ENCODE data around the gene MYOCOS. TPM values are rescaled to one million over a fixed set of nuclear protein-coding genes. Genes with fewer than 3 reads are reported as not detected.
"Not testable (repeated sequence)": the region's sequence is repeated elsewhere in the genome, so short reads cannot be mapped to it uniquely, and the experiment has no call there.

MYOCOS gene
- total RNA-seq, 1 donor from 2014 or later, result not detected

- DNase-seq, result no peak
Measured at GRCh38 chr1:171627020-171627419, 5.0 kb downstream of the MYOCOS start.

DNA sequence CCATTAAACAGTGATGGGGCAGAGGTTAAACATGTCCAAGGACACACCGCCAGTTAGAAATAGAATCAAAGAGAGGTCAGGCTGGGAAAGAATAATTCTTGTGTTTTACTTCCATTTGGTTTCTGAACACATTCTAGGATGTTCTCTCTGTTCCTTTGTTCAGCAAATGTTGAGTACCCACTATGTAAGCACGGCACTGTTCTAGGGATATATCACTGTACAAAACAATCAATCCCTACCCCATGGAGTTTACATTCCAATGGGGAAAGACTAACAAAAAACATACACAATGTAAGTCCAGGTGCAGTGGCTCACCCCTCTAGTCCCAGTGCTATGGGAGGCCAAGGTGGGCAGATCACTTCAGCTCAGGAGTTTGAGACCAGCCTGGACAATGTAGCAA is 6.2 kb downstream of the MYOCOS start:
- DNase-seq, result no peak

DNA sequence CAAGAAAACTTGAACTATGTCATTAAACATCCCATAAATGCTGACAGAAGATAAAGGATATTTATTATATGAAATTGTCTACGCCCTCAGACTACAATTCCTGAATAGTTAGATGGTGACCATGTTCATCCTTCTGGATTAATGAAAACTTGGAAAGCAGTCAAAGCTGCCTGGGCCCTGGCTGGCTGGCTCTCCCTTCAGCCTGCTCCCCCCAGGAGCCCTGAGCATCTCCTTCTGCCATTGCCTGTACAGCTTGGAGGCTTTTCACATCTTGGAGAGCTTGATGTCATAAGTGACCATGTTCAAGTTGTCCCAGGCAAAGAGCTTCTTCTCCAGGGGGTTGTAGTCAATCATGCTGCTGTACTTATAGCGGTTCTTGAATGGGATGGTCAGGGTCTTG is 13.6 kb downstream of the MYOCOS start:
- DNase-seq, result no peak

DNA sequence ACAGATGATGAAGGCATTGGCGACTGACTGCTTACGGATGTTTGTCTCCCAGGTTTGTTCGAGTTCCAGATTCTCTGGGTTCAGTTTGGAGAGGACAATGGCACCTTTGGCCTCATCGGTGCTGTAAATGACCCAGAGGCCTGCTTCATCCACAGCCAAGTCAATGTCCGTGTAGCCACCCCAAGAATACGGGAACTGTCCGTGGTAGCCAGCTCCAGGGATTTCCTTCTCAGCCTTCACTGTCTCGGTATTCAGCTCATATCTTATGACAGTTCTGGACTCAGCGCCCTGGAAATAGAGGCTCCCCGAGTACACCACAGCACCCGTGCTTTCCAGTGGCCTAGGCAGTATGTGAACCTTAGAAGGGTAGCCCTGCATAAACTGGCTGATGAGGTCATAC is 14.1 kb downstream of the MYOCOS start:
- no peak for DNase-seq

GRCh38 chr1:171637928-171638576 is 16.0 kb downstream of the MYOCOS start:
- DNase-seq, result no peak

- no peak for DNase-seq
Measured at GRCh38 chr1:171640225-171640624, 18.2 kb downstream of the MYOCOS start.

DNA sequence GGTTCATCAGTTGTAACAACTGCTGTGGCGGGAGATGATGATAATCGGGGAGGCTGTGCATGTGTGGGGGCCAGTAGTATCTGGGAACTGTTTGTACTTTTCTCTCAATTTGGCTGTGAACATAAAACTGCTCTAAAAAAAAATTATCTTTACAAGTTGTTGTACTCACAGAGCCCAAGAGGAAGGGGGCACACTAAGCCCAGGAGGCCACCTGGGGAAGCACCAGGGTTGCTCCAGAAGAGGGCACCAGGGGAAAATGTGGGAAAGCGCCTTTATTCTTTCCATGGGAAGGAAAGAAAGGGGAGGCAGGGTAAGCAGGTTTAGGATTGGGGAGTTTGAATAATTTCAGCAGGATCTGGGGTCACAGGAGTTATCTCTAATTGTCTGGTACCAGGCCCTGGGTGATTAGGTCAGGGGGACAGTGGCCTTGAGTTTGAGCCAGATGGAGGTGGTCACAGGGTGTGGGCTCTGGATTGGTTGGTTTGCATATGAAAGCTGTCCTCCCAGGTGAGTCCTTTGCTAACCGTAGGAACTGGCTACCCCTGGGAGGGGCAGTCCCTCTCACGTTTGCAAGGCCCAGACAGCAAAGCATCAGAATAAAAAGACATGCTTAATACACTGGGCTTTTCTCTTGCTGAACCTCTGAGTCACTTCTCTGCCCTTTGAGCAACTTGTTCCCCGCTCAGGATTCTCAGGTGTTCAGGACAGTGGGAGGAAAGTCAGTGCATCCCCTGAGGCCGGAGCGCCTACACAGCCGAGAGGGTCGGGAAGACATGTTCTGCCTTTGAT is 19.2 kb downstream of the MYOCOS start:
- DNase-seq, result no peak

DNA sequence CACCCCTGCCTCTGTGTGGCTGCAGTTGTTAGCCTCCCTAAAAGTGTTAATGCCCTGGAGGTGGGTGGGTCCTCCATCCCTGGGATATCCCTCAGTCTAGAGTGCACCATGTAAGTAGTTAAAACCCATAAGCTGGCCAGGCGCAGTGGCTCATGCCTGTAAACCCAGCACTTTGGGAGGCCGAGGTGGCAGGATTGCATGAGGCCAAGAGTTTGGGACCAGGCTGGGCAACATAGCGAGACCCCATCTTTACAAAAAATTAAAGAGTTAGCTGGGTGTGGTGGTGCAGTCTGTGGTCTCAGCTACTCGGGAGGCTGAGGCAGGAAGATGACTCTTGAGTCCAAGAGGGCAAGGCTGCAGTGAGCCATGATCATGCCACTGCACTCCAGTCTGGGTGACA is 20.2 kb downstream of the MYOCOS start:
- DNase-seq, result no peak

DNA sequence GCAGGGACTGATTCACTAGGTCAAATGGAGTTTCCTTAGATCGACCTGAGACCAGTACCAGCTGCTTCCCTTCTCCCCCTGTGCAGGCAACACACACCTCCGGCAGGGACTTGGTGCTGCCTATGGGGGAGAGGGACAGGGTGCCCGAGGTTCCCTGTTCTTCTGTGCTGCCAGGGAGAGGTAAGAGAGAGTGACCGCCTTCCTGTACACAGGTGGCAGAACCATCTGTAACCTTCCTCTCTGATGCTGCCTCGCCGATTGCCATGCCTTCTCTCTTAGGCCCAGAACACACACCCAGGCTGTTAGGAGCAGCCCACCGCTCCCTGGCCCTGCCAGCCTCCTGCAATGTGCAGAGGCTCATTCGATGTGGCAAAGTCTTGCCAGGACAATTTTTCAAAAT is 21.1 kb downstream of the MYOCOS start:
- DNase-seq, result no peak

DNA sequence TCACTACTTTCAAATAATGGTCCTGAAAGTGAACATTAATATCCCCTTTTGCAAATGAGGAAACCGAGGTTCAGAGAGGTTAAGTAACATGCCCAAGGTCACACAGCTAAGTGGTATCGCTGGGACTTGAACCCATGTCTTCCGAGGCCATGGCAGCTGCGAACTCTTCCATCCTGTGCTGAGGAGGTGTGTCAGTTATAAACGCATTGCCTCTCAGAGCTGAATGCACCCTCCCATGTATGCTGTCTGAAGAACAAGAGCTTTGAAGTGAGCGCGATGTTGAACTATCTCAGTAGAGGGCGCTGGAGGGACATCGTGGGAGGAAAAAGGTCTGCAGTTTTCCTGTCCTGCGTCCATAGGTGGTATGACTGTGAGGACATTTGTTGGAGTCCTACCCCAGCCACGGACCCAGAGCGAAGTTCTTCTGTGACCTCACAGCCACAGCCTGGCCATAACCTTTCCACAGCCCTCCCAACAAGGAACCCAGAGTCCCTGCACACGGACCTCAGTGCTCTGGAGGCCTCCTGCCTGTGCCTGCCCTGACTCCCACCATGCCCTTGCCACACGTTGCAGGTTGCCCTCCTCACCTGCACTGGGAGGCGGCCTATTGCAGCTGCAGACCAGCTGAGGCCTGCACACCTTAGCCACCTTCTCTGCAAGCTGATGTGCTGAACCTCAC is 22.9 kb downstream of the MYOCOS start:
- peak; percentile 93 for DNase-seq

GRCh38 chr1:171645553-171646248 is 23.7 kb downstream of the MYOCOS start:
- no peak for DNase-seq

DNA sequence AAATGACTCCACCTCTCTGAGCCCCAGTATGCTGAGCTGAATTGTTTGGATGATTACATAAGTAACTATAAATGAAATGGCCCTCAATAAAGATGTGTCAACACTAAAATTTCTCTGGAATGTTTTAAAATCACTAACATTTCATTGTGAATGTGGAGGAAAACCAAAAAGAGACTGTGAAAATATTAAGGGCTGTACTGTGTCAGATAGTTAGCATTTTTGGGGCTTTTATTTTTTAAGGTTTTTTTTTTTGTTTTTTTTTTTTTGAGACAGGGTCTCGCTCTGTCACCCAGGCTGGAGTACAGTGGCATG is 24.2 kb downstream of the MYOCOS start:
- DNase-seq, result no peak

DNA sequence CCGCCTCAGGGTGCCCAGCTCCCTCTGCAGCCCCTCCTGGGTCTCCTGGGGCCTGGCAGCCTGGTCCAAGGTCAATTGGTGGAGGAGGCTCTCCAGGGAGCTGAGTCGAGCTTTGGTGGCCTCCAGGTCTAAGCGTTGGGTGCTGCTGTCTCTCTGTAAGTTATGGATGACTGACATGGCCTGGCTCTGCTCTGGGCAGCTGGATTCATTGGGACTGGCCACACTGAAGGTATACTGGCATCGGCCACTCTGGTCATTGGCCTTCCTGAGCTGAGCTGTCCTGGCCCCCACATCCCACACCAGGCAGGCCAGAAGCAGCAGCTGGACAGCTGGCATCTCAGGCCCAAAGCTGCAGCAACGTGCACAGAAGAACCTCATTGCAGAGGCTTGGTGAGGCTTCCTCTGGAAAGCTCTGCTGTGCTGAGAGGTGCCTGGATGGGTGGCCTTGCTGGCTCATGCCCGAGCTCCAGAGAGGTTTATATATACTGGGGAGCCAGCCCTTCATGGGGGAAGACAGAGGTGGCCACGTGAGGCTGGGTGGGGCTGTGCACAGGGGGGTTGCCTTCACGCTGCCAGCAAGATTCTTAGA is 30.3 kb downstream of the MYOCOS start, which contains the start of gene MYOC:
MYOC (minus strand) TSS at position 455 of the 589 bp plus-strand sequence; CDS start at position 378, 77 bp downstream.
- DNase-seq, result no peak

DNA sequence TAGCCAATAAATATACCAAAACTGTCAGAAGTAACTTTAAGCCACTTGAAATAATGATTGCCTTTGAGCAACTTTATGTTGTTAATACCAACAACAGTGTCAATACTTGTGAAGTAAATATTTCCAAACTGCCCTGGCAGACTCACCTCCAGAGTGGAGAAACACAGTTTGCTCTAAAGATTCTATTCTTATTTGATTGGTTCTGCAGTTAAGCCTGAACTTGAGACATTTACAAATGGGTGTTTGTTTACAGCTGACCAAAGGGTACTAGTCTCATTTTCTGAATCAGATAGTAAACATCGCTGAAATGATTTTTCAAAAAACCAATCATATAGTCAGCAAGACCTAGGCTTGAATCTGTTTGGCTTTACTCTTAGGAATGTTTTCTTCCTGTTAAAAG is 31.8 kb downstream of the MYOCOS start:
- DNase-seq, result no peak

DNA sequence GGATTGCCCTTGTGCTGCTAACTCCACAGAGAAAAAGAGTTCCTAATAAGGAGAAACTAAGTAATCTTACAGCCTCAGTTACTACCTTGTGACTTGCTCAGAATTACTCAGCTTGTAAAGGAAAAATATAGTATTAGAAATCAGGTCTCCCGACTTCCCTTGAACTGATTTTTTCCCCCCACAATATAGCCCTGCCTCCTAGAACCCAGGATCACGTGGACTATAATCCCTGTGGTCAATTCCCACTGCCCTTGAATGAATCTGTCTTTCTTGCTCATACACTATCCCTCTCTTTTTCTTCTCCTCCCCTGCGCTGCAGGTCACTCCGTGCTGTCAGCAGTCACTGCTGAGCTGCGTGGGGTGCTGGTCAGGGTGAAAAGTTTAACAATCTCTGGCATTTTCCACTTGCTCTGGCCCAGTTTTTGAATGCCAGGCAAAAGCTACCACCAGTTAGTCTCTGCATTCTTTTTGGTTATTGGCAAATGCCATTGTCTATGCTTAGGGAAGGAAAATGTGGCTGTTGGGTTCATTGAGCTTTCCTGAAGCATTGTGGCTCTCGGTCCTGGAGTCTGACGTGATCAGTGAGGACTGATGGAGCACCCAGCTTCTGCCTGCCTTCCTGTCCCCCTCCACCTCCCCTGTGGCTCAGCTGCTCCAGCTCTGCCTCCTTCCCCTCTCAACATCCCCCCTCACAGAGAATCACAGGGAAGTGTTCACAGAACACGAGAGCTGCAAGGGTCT is 32.3 kb downstream of the MYOCOS start:
- DNase-seq, result peak; percentile 27

DNA sequence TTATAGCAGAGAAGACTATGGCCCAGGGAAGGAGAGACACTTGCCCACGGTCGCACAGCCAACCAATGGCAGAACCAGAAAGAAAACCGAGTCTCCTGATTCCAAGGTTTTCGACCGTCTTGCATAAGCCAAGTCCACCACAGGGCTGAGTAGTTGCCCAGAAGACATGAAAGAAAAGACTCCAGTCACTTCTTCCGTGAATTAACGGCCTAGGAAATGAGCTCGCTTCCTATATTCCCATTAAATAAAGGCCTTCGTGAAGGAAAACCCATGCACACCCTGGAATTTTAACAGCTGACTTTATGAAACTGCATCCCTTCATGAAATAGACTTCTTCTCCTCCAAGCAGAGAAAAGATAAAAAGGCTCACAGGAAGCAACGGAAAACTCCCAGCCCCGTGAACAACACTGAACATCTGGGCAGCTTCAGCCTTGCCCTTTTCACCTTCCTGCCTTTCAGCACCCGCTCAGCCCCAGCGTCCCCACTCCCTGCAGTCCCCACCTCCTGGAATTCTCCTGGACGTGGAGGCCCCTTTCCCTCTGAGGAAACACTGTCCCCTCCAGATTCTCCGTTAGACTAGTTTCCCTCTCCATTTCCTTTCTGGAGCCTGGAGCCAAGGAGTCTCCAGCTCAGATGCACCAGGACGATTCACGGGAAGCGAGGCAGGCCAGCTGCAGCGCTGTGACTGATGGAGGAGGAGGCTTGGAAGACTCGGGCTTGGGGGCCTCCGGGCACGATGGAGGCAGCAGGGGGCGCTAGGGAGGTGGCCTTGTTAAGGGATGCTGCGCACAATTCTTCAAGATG is 33.1 kb downstream of the MYOCOS start:
- peak; percentile 88 for DNase-seq

GRCh38 chr1:171655746-171656116 is 33.7 kb downstream of the MYOCOS start:
- DNase-seq, result no peak

- not testable (repeated sequence) for DNase-seq
Measured at GRCh38 chr1:171656206-171656605, 34.2 kb downstream of the MYOCOS start.

- DNase-seq, result no peak
Measured at GRCh38 chr1:171661076-171661650, 39.1 kb downstream of the MYOCOS start.

GRCh38 chr1:171663036-171663853 is 41.2 kb downstream of the MYOCOS start:
- no peak for DNase-seq

All from dermis blood vessel endothelial cell (primary cell).